GM13976 (cell line): ENCODE data around the gene GTF2IRD1.
A peak's percentile ranks its signal among the peaks of the same experiment; 100 is the strongest.

ENCODE experiments used
- DNase-seq: peaks from one replicate; pipeline ENCODE4 v3.0.0; 2012; ENCODE audit warnings: low spot score
- CTCF ChIP-seq: IDR thresholded peaks from 2 replicates; pipeline ENCODE4 v1.5.1; 2012; ENCODE audit warnings: borderline replicate concordance, mild to moderate bottlenecking; ENCODE audit not compliant: insufficient read depth; ENCODE audit errors: extremely low read depth, missing control alignments, control extremely low read depth
- in situ Hi-C: fragments of 300-500 bp; cut with MboI; formaldehyde crosslinking; loops from one replicate; pipeline ENCODE4 v1.12.0; 2022; ENCODE audit warnings: low sequenced_read_pairs, mixed read lengths, inconsistent platforms; ENCODE audit not compliant: unreplicated experiment

The GTF2IRD1 gene

GRCh38 chr7:74582447-74583039 lies 128.8 kb downstream of the GTF2IRD1 start:
- no peak for TF ChIP-seq CTCF
- in situ Hi-C loops = no loop called here
- DNase-seq = no peak

GRCh38 chr7:74583630-74584029 lies 129.9 kb downstream of the GTF2IRD1 start:
- in situ Hi-C loops = no loop called here
- DNase-seq = no peak
- no peak for TF ChIP-seq CTCF

GRCh38 chr7:74584160-74584954 lies 130.7 kb downstream of the GTF2IRD1 start:
- TF ChIP-seq CTCF = no peak
- DNase-seq = no peak
- in situ Hi-C loops = no loop called here

- TF ChIP-seq CTCF = no peak
- no peak for DNase-seq
- in situ Hi-C loops = no loop called here
These were observed 132.1 kb downstream of the GTF2IRD1 start for GRCh38 chr7:74585844-74586243.

GRCh38 chr7:74586258-74587175 lies 132.8 kb downstream of the GTF2IRD1 start:
- DNase-seq = no peak
- no peak for TF ChIP-seq CTCF
- in situ Hi-C loops = no loop called here

- peak; percentile 89 for DNase-seq
- in situ Hi-C loops = no loop called here
- no peak for TF ChIP-seq CTCF
These were observed 133.9 kb downstream of the GTF2IRD1 start for GRCh38 chr7:74587435-74588126.
